ENCODE results near the gene EPHB4. TPM values are rescaled to one million over a fixed set of nuclear protein-coding genes. Genes with fewer than 3 reads are reported as not detected.
A peak's percentile ranks its signal among the peaks of the same experiment; 100 is the strongest.

EPHB4 gene
- total and polyA plus RNA-seq, 2 experiments from 2014 or later = 29.5 to 53.6 TPM

- no peak for DNase-seq (ENCODE audit: low read depth in 1 of 2, low spot score in 1 of 2)
- H3K9me3 ChIP-seq (ENCODE audit: low read depth) = no peaks in the 10 kb centered on the region
- H3K27me3 ChIP-seq = no peaks in the 10 kb centered on the region
- H3K4me3 ChIP-seq = no peak overlapping the region
- no peaks in the 10 kb centered on the region for H3K36me3 ChIP-seq
- no peak overlapping the region for H3K27ac ChIP-seq
- no peak for TF ChIP-seq CTCF (IDR thresholded peaks at IDR 0.05; ENCODE audit: low read depth, low read length)
- H3K4me1 ChIP-seq (ENCODE audit: low read depth) = peaks cover 6% of the 10 kb centered on the region
Observed at GRCh38 chr7:100832281-100832633, 4.9 kb upstream of the EPHB4 start.

- DNase-seq (ENCODE audit: low read depth in 1 of 2, low spot score in 1 of 2) = no peak
- no peak overlapping the region for H3K4me3 ChIP-seq
- H3K4me1 ChIP-seq (ENCODE audit: low read depth) = peaks cover 2% of the 10 kb centered on the region
- no peak for TF ChIP-seq CTCF (IDR thresholded peaks at IDR 0.05; ENCODE audit: low read depth, low read length)
- H3K36me3 ChIP-seq = no peaks in the 10 kb centered on the region
- no peaks in the 10 kb centered on the region for H3K27me3 ChIP-seq
- H3K27ac ChIP-seq = no peak overlapping the region
- H3K9me3 ChIP-seq (ENCODE audit: low read depth) = no peaks in the 10 kb centered on the region
Observed at GRCh38 chr7:100830396-100830795, 3.1 kb upstream of the EPHB4 start.

- Histone ChIP-seq H3K9me3 (ENCODE audit: low read depth) (no peaks in the 10 kb centered on the region), H3K4me1 (ENCODE audit: low read depth) (peaks cover 5% of the 10 kb centered on the region), H3K27ac (peak overlapping the region; percentile 62), H3K27me3 (no peaks in the 10 kb centered on the region), H3K4me3 (no peak overlapping the region), H3K36me3 (no peaks in the 10 kb centered on the region)
- TF ChIP-seq CTCF (IDR thresholded peaks at IDR 0.05; ENCODE audit: low read depth, low read length) = no peak
- peak; percentile 35 to 40 for DNase-seq (ENCODE audit: low read depth in 1 of 2, low spot score in 1 of 2)
Observed at GRCh38 chr7:100829150-100829716, 1.9 kb upstream of the EPHB4 start.

- peak overlapping the region; percentile 95 for H3K4me3 ChIP-seq
- peaks cover 12% of the 10 kb centered on the region for H3K36me3 ChIP-seq
- DNase-seq (ENCODE audit: low read depth in 1 of 2, low spot score in 1 of 2) = peak in 1 of 2 donors; percentile 16
- H3K9me3 ChIP-seq (ENCODE audit: low read depth) = no peaks in the 10 kb centered on the region
- TF ChIP-seq CTCF (IDR thresholded peaks at IDR 0.05; ENCODE audit: low read depth, low read length) = no peak
- H3K4me1 ChIP-seq (ENCODE audit: low read depth) = peaks cover 5% of the 10 kb centered on the region
- peak overlapping the region; percentile 78 for H3K27ac ChIP-seq
- H3K27me3 ChIP-seq = no peaks in the 10 kb centered on the region
Observed at GRCh38 chr7:100826514-100827329, 601 bp downstream of the EPHB4 start.

- peaks cover 5% of the 10 kb centered on the region for H3K4me1 ChIP-seq (ENCODE audit: low read depth)
- peak; percentile 48 to 53 for DNase-seq (ENCODE audit: low read depth in 1 of 2, low spot score in 1 of 2)
- peak; percentile 40 for TF ChIP-seq CTCF (IDR thresholded peaks at IDR 0.05; ENCODE audit: low read depth, low read length)
- H3K27me3 ChIP-seq = no peaks in the 10 kb centered on the region
- peak overlapping the region; percentile 95 for H3K4me3 ChIP-seq
- H3K36me3 ChIP-seq = peaks cover 17% of the 10 kb centered on the region
- no peak overlapping the region for H3K27ac ChIP-seq
- no peaks in the 10 kb centered on the region for H3K9me3 ChIP-seq (ENCODE audit: low read depth)
Observed at GRCh38 chr7:100825751-100826513, 1.4 kb downstream of the EPHB4 start.
